Effector CD4-positive, alpha-beta T cell (primary cell): ENCODE results near the gene LGALS1.
A peak's percentile ranks its signal among the peaks of the same experiment; 100 is the strongest.

Source experiments
- DNase-seq: peaks from one replicate; pipeline ENCODE4 v3.0.0-alpha.2; 2020

The LGALS1 gene

GRCh38 chr22:37664249-37665101 is 11.0 kb upstream of the LGALS1 start:
- DNase-seq: no peak

- DNase-seq: no peak
Observed at GRCh38 chr22:37665487-37665886, 9.9 kb upstream of the LGALS1 start.

GRCh38 chr22:37669586-37669985 is 5.8 kb upstream of the LGALS1 start:
- no peak for DNase-seq

GRCh38 chr22:37672206-37672919 is 3.1 kb upstream of the LGALS1 start:
- DNase-seq: peak; percentile 31

GRCh38 chr22:37672920-37673455 is 2.4 kb upstream of the LGALS1 start:
- no peak for DNase-seq

GRCh38 chr22:37674248-37674647 is 1.2 kb upstream of the LGALS1 start:
- no peak for DNase-seq

- no peak for DNase-seq
Observed at GRCh38 chr22:37675930-37676735, 697 bp downstream of the LGALS1 start.

GRCh38 chr22:37676736-37677492 is 1.5 kb downstream of the LGALS1 start:
- peak; percentile 92 for DNase-seq

- no peak for DNase-seq
Observed at GRCh38 chr22:37677493-37677974, 2.1 kb downstream of the LGALS1 start.

- no peak for DNase-seq
Observed at GRCh38 chr22:37678372-37678771, 2.9 kb downstream of the LGALS1 start.

GRCh38 chr22:37679670-37680069 is 4.2 kb downstream of the LGALS1 start:
- DNase-seq: no peak

GRCh38 chr22:37680191-37680851 is 4.9 kb downstream of the LGALS1 start:
- DNase-seq: no peak

GRCh38 chr22:37681001-37681424 is 5.6 kb downstream of the LGALS1 start:
- DNase-seq: no peak

GRCh38 chr22:37681556-37682049 is 6.2 kb downstream of the LGALS1 start:
- peak; percentile 62 for DNase-seq

- DNase-seq: no peak
Observed at GRCh38 chr22:37684803-37685615, 9.6 kb downstream of the LGALS1 start.

- peak; percentile 61 for DNase-seq
Observed at GRCh38 chr22:37686002-37686982, 10.9 kb downstream of the LGALS1 start, which contains the start of gene NOL12. Gene NOL12, plus strand, starts transcription at chr22:37686343. Its CDS starts 50 bp downstream, at chr22:37686393.

GRCh38 chr22:37690407-37690806 is 15.0 kb downstream of the LGALS1 start:
- no peak for DNase-seq

GRCh38 chr22:37690901-37691504 is 15.6 kb downstream of the LGALS1 start:
- no peak for DNase-seq
